ENCODE measurements around the gene LDLRAP1. TPM values are rescaled to one million over a fixed set of nuclear protein-coding genes. Genes with fewer than 3 reads are reported as not detected.
A peak's percentile ranks its signal among the peaks of the same experiment; 100 is the strongest.
"Not testable (repeated sequence)": the region's sequence is repeated elsewhere in the genome, so short reads cannot be mapped to it uniquely, and the experiment has no call there.

LDLRAP1 gene
- total RNA-seq, result 1.6 TPM

- no peak for FAIRE-seq
- DNase-seq (ENCODE audit: low spot score in 2 of 2), result peak; percentile 88 to 93
Observed at GRCh38 chr1:25543425-25544242, at the start of gene LDLRAP1. Gene LDLRAP1, plus strand, starts transcription at chr1:25543606. Its CDS starts 93 bp downstream, at chr1:25543699.

- FAIRE-seq (no peak), DNase-seq (ENCODE audit: low spot score in 2 of 2) (no peak)
Observed at GRCh38 chr1:25494952-25495351, 48.5 kb upstream of the LDLRAP1 start.

GRCh38 chr1:25500694-25501093, 42.7 kb upstream of the LDLRAP1 start:
- no peak for DNase-seq (ENCODE audit: low spot score in 2 of 2)
- no peak for FAIRE-seq

- DNase-seq (ENCODE audit: low spot score in 2 of 2), result no peak
- FAIRE-seq, result no peak
Observed at GRCh38 chr1:25501235-25502058, 42.0 kb upstream of the LDLRAP1 start.

- FAIRE-seq, result no peak
- DNase-seq (ENCODE audit: low spot score in 2 of 2), result no peak
Observed at GRCh38 chr1:25502957-25503356, 40.4 kb upstream of the LDLRAP1 start.

GRCh38 chr1:25503551-25504426, 39.6 kb upstream of the LDLRAP1 start:
- DNase-seq (ENCODE audit: low spot score in 2 of 2) (no peak), FAIRE-seq (no peak)

- DNase-seq (ENCODE audit: low spot score in 2 of 2) (no peak), FAIRE-seq (no peak)
Observed at GRCh38 chr1:25504706-25505595, 38.5 kb upstream of the LDLRAP1 start.

GRCh38 chr1:25505656-25506385, 37.6 kb upstream of the LDLRAP1 start:
- FAIRE-seq, result no peak
- DNase-seq (ENCODE audit: low spot score in 2 of 2), result no peak

- FAIRE-seq; DNase-seq (ENCODE audit: low spot score in 2 of 2): not testable (repeated sequence)
Observed at GRCh38 chr1:25506566-25507463, 36.6 kb upstream of the LDLRAP1 start.

GRCh38 chr1:25513666-25514065, 29.7 kb upstream of the LDLRAP1 start:
- FAIRE-seq (no peak), DNase-seq (ENCODE audit: low spot score in 2 of 2) (no peak)

- DNase-seq (ENCODE audit: low spot score in 2 of 2) (no peak), FAIRE-seq (no peak)
Observed at GRCh38 chr1:25515033-25515432, 28.4 kb upstream of the LDLRAP1 start.

- FAIRE-seq (no peak), DNase-seq (ENCODE audit: low spot score in 2 of 2) (no peak)
Observed at GRCh38 chr1:25516686-25517085, 26.7 kb upstream of the LDLRAP1 start.

- DNase-seq (ENCODE audit: low spot score in 2 of 2), result no peak
- no peak for FAIRE-seq
Observed at GRCh38 chr1:25517476-25518394, 25.7 kb upstream of the LDLRAP1 start.

GRCh38 chr1:25519624-25520023, 23.8 kb upstream of the LDLRAP1 start:
- DNase-seq (ENCODE audit: low spot score in 2 of 2) (no peak), FAIRE-seq (no peak)

GRCh38 chr1:25520446-25521061, 22.9 kb upstream of the LDLRAP1 start:
- peak; percentile 33 for FAIRE-seq
- DNase-seq (ENCODE audit: low spot score in 2 of 2), result peak; percentile 56 to 70

- no peak for FAIRE-seq
- DNase-seq (ENCODE audit: low spot score in 2 of 2), result no peak
Observed at GRCh38 chr1:25522031-25522655, 21.3 kb upstream of the LDLRAP1 start.
